ENCODE measurements around the gene ATP5IF1.

The ATP5IF1 gene

DNA sequence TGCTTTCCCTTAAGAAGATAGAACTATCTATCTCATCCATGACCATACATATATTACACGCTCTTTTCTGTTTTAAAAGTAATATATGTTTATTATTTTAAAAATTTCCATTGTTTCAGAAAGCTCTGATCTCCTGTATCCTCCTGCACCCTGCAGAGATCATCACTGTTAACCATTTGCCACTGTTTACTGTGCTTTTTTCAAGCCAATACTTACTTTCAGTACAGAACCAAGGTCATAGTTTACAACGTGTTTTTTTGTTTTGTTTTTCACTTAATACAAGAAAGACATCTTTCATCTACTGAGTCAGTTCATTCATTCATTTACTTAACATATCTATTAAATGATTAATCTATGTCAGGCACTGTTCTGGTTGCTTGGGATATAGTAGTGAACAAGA lies 33.6 kb downstream of the ATP5IF1 start:
- Histone ChIP-seq H3K4me3 (ENCODE audit: low read depth, low read length, poor library complexity, severe bottlenecking) (no peak overlapping the region), H3K36me3 (ENCODE audit: insufficient read depth, low read length) (peaks cover 2% of the 10 kb centered on the region; the same call in 1 of the 2 replicates), H4K20me1 (ENCODE audit: insufficient read depth, low read length) (peaks cover 2% of the 10 kb centered on the region; the same call in 1 of the 2 replicates), H3K4me2 (ENCODE audit: low read length) (no peak overlapping the region), H3K27me3 (ENCODE audit: insufficient read depth, low read length) (no peaks in the 10 kb centered on the region), H3K79me2 (ENCODE audit: insufficient read depth, low read length) (no peaks in the 10 kb centered on the region), H3K4me1 (ENCODE audit: insufficient read depth, low read length, severe bottlenecking) (no peaks in the 10 kb centered on the region), H3K9me2 (ENCODE audit: low read depth, low read length) (no peaks in the 10 kb centered on the region), H3F3A (ENCODE audit: insufficient read depth, low read length) (no peaks in the 10 kb centered on the region), H3K9me3 (ENCODE audit: low read length) (no peaks in the 10 kb centered on the region), H2AFZ (ENCODE audit: low read length) (no peak overlapping the region), H3K9ac (ENCODE audit: low read length) (no peak overlapping the region), H3K27ac (ENCODE audit: low read depth, low read length, poor library complexity, severe bottlenecking) (no peak overlapping the region)
- TF ChIP-seq, protein P1, sequence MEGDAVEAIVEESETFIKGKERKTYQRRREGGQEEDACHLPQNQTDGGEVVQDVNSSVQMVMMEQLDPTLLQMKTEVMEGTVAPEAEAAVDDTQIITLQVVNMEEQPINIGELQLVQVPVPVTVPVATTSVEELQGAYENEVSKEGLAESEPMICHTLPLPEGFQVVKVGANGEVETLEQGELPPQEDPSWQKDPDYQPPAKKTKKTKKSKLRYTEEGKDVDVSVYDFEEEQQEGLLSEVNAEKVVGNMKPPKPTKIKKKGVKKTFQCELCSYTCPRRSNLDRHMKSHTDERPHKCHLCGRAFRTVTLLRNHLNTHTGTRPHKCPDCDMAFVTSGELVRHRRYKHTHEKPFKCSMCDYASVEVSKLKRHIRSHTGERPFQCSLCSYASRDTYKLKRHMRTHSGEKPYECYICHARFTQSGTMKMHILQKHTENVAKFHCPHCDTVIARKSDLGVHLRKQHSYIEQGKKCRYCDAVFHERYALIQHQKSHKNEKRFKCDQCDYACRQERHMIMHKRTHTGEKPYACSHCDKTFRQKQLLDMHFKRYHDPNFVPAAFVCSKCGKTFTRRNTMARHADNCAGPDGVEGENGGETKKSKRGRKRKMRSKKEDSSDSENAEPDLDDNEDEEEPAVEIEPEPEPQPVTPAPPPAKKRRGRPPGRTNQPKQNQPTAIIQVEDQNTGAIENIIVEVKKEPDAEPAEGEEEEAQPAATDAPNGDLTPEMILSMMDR (IDR thresholded peaks at IDR 0.05; ENCODE audit: low read length) = no peak
- no peak for TF ChIP-seq EZH2 (IDR thresholded peaks at IDR 0.05; ENCODE audit: borderline replicate concordance, low read length)

DNA sequence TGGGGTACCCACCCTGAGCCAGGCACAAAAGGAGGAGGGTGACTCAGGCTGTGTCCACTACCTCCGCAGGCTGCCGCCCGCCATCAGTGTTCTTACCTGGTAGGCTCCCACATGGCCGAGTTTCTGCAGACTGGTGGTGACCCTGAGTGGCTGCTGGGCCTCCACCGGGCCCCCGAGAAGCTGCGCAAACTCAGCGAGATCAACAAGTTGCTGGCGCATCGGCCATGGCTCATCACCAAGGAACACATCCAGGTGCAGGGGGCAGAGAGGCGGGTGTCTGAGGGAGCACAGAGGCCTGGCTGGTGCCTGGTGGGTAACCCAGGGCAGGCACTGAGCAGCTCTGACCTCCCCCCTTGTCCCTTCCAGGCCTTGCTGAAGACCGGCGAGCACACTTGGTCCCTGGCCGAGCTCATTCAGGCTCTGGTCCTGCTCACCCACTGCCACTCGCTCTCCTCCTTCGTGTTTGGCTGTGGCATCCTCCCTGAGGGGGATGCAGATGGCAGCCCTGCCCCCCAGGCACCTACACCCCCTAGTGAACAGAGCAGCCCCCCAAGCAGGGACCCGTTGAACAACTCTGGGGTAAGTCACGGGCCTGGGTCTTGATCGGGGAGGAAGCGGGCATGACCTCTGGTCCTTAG lies 36.4 kb downstream of the ATP5IF1 start:
- Histone ChIP-seq H3K4me3 (ENCODE audit: low read depth, low read length, poor library complexity, severe bottlenecking) (no peak overlapping the region), H3K9me2 (ENCODE audit: low read depth, low read length) (no peaks in the 10 kb centered on the region), H3K27me3 (ENCODE audit: insufficient read depth, low read length) (no peaks in the 10 kb centered on the region), H3K36me3 (ENCODE audit: insufficient read depth, low read length) (peaks cover 9% of the 10 kb centered on the region; the same call in 1 of the 2 replicates), H3K9ac (ENCODE audit: low read length) (no peak overlapping the region), H3K4me2 (ENCODE audit: low read length) (no peak overlapping the region), H3K79me2 (ENCODE audit: insufficient read depth, low read length) (no peaks in the 10 kb centered on the region), H3K9me3 (ENCODE audit: low read length) (no peaks in the 10 kb centered on the region), H2AFZ (ENCODE audit: low read length) (no peak overlapping the region), H3F3A (ENCODE audit: insufficient read depth, low read length) (no peaks in the 10 kb centered on the region), H3K27ac (ENCODE audit: low read depth, low read length, poor library complexity, severe bottlenecking) (no peak overlapping the region), H3K4me1 (ENCODE audit: insufficient read depth, low read length, severe bottlenecking) (no peaks in the 10 kb centered on the region), H4K20me1 (ENCODE audit: insufficient read depth, low read length) (no peaks in the 10 kb centered on the region)
- TF ChIP-seq, protein P1 (IDR thresholded peaks at IDR 0.05; ENCODE audit: low read length) = no peak
- TF ChIP-seq EZH2 (IDR thresholded peaks at IDR 0.05; ENCODE audit: borderline replicate concordance, low read length) = no peak

DNA sequence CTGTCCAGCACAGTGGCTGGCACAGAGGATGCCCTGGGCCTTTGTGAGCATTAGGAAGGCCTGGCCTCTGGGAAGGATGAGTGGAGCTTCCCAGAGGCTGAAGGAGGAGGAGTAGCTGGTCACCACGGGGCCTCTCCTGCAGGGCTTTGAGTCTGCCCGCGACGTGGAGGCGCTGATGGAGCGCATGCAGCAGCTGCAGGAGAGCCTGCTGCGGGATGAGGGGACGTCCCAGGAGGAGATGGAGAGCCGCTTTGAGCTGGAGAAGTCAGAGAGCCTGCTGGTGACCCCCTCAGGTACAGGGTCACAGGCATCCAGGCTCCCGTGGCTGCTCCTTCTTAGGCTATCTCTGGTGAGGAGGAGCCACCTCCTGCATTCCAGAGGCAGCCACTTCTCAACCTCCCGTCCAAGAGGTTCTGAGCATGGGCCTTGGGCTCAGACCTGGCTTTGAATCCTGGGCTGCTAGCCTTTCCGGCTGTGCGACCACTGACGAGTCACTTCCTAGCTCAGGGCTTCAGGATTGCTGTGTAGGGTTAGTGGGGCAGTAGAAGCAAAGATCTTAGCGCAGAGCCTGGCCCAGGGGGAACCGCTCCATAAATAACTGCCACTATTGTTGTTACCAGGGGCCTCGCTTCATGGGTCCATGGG lies 37.4 kb downstream of the ATP5IF1 start:
- Histone ChIP-seq H3K9me3 (ENCODE audit: low read length) (no peaks in the 10 kb centered on the region), H3K4me3 (ENCODE audit: low read depth, low read length, poor library complexity, severe bottlenecking) (no peak overlapping the region), H3K4me2 (ENCODE audit: low read length) (no peak overlapping the region), H3K36me3 (ENCODE audit: insufficient read depth, low read length) (peaks cover 9% of the 10 kb centered on the region; the same call in 1 of the 2 replicates), H3F3A (ENCODE audit: insufficient read depth, low read length) (no peaks in the 10 kb centered on the region), H3K79me2 (ENCODE audit: insufficient read depth, low read length) (no peaks in the 10 kb centered on the region), H3K27me3 (ENCODE audit: insufficient read depth, low read length) (no peaks in the 10 kb centered on the region), H2AFZ (ENCODE audit: low read length) (no peak overlapping the region), H3K4me1 (ENCODE audit: insufficient read depth, low read length, severe bottlenecking) (no peaks in the 10 kb centered on the region), H3K27ac (ENCODE audit: low read depth, low read length, poor library complexity, severe bottlenecking) (no peak overlapping the region), H4K20me1 (ENCODE audit: insufficient read depth, low read length) (no peaks in the 10 kb centered on the region), H3K9ac (ENCODE audit: low read length) (no peak overlapping the region), H3K9me2 (ENCODE audit: low read depth, low read length) (no peaks in the 10 kb centered on the region)
- TF ChIP-seq, protein P1 (IDR thresholded peaks at IDR 0.05; ENCODE audit: low read length) = no peak
- TF ChIP-seq EZH2 (IDR thresholded peaks at IDR 0.05; ENCODE audit: borderline replicate concordance, low read length) = no peak

Measured in OCI-LY1 (cell line).